Stimulated activated CD4-positive, alpha-beta T cell treated with anti-CD3 and anti-CD28 coated beads, Interleukin-12 subunit alpha, Interleukin-12 subunit beta, amount 100 ng/mL, for 4 hours (primary cell): ENCODE results near the gene ANO6.
"Not testable (repeated sequence)": the region's sequence is repeated elsewhere in the genome, so short reads cannot be mapped to it uniquely, and the experiment has no call there.

Experiments
- DNase-seq: peaks from one replicate; pipeline ENCODE4 v3.0.0-alpha.2; 2020

Gene ANO6, protein sequence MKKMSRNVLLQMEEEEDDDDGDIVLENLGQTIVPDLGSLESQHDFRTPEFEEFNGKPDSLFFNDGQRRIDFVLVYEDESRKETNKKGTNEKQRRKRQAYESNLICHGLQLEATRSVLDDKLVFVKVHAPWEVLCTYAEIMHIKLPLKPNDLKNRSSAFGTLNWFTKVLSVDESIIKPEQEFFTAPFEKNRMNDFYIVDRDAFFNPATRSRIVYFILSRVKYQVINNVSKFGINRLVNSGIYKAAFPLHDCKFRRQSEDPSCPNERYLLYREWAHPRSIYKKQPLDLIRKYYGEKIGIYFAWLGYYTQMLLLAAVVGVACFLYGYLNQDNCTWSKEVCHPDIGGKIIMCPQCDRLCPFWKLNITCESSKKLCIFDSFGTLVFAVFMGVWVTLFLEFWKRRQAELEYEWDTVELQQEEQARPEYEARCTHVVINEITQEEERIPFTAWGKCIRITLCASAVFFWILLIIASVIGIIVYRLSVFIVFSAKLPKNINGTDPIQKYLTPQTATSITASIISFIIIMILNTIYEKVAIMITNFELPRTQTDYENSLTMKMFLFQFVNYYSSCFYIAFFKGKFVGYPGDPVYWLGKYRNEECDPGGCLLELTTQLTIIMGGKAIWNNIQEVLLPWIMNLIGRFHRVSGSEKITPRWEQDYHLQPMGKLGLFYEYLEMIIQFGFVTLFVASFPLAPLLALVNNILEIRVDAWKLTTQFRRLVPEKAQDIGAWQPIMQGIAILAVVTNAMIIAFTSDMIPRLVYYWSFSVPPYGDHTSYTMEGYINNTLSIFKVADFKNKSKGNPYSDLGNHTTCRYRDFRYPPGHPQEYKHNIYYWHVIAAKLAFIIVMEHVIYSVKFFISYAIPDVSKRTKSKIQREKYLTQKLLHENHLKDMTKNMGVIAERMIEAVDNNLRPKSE

DNA sequence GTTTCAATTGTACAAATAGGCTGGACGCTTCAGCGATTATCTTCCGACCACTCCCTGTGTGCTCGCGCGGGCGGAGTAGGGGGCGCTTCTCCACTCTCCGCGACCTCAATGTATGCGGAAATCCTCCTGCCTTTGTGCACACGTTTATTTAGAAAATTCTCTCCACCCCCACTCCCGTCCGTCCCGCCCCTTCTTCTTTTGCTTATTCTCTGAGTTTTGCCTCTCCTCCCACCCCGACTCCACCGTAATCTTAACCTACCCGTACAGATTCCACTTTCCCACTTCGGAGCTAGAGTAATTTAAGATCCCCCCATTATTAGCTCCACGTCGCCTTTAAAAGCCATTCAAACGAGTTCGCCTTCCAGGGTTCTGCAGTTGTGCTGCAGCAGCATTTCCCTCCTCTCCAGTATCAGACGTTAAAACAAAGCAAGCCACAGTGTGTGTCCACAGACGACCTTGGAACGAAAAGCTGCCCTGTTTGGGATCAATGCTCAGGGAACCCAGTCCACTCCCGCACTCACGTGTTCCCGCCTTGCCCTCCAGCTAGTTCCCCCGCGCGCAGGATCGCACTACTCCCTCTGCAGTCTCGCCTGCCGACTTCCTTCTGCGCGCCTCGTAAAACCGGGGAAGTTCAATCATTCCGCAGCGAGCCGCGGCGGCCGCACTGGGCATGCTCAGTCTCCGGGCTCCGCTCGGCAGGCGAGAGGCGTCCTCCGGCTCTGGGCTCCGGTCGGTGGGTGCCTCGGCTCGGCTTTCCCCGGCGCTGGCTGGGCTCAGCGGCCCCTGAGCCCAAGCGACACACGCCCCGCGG, at the start of gene ANO6:
TSS of gene ANO6 (plus strand) at position 677 of the 811 bp plus-strand sequence. CDS start 227 bp downstream, outside the sequence.
- DNase-seq: peak; percentile 81

DNA sequence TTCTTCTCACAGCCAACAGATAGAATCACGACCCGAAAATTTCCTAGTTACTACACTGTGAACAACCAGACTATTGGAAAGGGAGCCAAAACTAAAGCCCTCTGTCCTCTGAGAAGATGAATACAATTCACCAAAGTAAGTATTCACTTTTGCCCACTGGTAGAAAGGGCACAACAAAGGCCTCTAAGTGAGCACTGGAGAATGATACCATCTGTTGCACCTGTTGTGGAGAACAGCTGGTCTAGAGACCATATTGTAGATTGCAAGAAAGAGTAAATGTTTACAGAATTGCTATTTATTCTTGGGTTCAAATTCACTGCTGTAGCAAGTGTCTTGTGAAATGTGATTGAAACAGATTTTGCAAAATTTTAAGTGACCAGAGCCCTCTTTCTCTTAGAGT, 46.9 kb upstream of the ANO6 start:
- DNase-seq: no peak

DNA sequence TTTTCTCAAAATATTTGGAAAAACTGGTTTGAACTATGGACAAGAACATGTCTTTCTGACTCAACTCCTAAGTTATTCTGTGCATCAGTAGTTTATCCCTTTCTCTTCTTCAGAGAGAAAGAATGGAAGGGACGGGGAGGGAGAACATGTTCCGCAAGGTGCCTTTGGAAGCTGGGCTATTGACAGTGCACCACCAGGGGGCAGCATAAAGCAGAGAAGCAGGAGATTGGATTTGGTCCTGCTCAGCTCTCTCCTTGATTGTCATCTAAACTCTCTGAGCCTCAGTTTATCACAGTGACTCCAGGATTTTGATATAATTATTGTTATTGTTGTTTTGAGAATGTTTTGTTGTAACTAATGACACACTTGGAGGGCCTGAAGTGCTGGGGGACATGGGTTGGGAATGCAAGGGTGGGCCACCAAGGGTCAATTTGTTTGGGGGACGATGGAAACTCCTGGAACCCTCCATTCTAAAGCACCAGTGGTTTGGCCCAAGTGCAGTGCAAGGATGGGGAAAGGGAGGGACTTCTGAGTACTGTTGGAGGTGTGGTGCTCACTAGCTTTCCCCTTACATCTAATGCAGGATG, 45.3 kb upstream of the ANO6 start:
- DNase-seq: peak; percentile 84

DNA sequence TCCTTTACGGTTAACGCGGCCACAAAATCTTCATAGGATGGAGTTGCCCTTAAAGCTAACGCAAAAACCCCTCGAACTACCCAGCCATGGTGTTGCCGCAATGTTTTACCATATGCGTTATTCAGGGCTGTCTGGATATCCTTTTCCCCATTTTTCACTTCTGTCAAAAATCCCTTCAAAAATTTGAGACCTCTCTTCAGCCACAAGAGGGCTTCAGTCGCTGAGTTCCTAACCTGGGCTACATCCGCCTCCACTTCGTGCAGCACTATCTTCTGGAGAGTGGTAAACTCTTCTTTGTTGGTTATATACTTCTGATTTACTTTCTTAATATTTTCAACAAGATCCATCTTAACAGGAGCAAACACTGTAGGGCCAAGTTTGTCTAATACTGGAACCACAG, 42.6 kb upstream of the ANO6 start:
- not testable (repeated sequence) for DNase-seq

DNA sequence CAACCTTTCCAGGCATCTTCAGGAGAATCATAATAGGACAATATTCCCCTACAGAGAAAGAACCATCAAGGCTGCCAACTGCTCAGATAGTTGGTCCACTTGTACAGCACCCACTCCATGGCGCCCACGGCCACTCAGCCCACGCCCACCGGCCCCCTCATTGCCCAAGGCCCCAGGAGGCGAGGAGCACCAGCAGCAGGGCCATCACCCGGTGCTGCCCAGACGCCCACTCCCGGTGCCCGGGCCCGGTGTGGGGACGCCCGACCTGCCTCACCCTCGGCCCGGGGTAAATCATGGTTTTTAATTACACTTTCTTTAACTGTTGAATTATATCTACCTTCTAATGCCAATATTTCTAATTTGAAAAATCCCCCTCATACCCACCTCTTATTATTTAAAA, 41.3 kb upstream of the ANO6 start:
- no peak for DNase-seq

DNA sequence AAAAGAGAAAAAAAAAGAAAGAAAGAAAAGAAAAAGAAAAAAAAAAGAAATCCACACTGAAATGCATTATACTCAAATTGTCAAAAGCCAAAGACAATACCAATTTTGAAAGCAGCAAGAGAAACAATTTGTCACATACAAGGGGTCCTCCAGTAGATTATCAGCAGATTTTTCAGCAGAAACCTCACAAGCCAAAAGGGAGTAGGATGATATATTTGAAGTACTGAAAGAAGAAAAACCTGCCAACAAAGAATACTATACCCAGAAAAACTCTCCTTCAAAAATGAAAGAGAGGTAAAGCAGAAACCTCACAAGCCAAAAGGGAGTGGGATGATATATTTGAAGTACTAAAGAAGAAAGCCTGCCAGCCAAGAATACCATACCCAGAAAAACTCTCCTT, 37.1 kb upstream of the ANO6 start:
- DNase-seq: no peak

DNA sequence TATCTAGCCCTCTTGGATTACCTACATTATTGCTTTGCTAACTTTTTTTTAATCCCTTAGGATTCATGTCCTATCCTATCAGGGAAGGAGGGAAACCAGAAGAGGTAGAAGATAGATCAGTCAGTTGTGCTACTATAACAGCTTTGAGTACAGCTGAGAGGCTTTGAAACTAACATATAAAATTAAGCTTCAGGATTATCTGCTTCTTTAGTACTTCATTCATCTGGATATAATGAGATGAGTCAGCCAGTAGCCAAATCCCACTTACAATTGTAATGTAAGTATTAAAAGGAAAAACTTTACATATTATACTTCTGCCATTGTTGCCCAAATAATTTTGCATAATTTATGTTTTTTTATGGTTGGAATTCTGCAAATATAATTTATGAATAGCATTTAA, 33.4 kb upstream of the ANO6 start:
- no peak for DNase-seq

DNA sequence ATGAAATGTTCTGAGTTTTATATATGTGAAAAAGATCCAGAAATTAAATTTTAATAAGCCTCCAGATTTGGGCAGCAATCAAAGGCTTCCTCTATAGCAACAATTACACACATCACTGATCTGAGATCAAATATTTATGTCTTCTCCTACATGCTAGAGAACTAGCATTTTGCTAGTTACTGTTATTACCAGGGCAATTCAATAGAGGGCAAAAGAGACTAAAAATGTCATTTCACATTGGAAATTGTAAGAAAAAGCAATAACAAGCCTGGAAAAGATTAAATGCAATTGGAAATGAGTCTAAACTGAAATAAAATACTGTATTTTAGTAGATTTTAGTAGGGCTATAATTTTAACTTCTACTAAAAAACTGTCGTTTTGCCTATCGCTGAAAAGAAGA, 32.6 kb upstream of the ANO6 start:
- no peak for DNase-seq

DNA sequence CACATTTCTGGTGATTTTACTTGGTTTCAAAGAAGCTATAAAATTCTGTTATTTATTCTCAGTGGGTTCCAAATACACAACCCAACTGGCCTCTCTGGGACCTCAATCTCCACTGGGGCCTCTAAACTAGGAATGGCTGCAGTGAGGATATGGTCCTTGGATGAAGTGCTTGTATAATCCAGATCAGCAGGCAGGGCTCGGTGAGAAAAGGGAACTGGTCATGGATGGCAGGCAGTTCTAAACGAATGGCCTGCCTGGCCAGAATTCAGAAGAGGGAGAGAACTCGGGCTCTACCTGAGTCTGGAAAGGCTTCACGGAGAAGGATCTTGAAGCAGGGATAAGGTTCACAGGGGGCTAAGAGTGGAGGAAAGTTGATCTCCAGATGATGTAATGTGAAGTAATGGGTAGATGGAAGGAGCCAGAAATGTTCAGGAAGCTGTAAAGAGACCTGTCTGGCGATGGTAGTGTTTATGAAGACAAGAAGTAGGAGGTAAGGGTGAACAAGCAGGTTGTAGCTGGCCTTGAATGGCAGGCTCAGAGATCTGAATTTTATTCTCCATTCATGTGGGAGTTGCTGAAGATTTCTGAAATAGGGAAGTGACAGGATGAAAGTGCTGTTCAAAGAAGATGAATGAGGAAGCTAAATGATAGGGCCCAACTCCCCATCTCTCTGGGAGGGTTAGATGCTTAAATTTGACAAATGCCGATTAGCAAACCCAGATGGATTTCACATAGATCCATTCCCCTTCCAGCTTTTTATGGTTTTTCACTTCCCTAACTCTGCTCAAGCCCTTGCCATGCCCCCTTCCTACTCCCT, 31.5 kb upstream of the ANO6 start:
- no peak for DNase-seq

DNA sequence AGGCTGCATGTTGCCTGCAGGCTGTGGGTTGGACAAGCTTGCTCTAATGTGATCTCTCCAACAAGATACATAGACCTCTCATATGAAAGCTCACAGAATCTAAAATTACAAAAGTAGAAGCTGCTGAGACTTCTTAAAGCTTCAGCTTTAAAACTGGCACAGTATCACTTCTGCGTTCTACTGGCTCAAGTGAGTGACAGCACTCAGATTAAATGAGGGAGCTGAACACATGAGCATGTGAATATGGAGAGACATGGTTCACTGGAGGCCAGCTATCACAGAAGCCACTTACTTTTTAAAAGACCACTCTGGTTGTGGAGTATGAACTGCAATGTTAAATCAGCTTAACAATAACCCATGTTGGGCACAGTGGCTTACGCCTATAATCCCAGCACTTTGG, 29.1 kb upstream of the ANO6 start:
- DNase-seq: no peak

DNA sequence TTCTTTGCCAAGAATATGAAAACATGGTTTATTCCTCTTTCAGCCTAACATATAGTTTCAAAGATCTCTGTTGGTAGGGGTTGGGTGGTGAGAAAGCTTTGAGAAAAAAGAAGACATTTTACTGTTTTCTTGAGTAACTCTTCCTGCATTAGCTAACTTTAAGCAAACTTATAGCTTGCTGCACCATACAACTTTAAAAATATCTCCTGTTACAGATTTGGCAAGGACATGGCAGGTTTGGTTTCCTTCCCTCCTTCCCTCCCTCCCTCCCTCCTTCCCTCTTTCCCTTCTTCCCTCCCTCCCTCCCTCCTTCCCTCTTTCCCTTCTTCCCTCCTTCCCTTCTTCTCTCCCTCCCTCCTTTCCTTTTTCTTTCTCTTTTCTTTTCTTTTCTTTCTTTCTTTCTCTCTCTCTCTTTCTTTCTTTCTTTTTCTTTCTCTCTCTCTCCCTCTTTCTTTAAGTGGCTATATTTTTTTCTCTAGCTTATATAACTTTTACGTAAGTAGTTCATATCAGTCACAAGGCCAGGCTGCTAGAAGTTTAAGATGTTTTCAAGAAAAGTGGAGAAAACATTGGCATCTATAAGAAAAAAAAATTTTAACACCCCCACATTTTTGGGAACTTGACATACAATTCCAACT, 26.0 kb upstream of the ANO6 start:
- no peak for DNase-seq

DNA sequence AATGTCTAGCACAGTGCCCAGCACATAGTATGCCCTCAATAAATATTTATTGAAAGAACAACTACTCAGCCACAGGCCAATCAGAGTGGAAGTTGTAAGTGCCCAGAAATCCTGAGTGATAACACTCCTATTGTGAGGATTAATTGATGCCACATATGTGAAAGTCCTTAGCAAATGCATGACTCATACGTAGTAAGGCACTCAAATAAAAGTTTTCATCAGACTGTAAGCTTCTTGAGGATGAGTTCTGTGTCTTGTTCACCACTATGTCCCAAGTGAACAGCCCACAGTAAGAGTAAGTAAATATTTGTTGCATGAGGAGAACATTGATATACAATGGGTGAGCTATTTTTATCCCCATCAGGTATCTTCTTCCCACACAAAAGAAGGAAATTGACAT, 24.7 kb upstream of the ANO6 start:
- DNase-seq: no peak

DNA sequence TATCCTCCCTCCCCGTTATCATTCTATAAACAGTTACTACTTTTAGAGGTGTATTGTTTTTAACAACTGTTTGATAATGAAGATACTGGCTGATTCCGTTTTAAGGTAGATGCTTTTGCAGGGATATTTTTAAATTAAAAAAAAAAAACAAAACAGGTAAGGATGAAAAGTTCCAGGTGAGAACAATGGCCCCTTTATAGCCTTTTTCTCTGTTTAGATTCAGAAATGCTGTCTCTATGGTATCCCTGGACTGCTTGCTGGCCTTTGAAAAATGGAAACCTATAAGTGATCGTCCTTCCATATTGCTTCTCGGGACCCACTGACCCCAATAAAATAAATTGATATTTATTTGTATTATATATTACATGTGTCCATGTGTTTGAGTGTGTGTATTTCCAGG, 23.2 kb upstream of the ANO6 start:
- DNase-seq: no peak

DNA sequence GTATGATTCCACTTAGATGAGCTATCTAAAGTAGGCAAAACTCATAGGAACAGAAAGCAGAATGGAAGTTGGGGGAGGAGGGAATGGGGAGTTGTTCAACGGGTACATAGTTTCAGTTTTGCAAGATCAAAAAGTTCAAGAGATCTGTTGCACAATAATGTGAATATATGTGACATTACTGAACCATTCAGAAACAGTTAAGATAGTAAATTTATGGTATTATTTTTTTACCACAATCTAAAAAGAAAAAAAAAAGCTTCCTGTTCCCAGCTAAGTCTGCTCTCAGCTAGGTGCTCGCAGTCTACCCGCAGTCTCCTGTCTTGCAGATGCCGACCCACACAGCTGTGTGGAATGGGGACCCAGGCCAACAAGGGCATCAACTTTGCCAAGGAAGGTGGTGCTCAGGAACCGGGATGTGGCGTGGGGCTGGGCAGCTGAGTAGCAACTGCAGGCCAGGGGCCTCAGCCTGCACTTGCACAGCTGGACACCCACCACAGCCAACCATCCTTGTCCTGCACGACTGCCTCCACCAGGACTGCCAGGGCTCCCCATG, 15.3 kb upstream of the ANO6 start:
- DNase-seq: no peak

DNA sequence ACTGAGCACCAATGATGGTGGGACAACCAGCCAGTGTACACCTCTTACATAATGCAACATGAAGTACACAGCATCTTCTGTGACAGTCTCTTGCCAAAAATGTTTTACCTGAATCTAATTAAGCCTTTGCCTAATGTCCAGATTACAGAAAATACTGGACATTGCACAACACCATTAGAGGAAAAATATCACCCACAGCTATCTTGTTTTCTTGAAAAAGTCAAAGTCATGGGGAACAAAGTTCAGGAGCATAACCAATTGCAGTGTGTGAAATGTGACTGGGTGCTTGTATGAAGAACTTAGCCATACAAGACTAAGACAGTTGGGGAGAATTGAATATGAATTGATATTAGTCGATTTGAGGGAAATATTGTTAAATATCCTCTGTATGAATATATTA, 12.1 kb upstream of the ANO6 start:
- DNase-seq: no peak

DNA sequence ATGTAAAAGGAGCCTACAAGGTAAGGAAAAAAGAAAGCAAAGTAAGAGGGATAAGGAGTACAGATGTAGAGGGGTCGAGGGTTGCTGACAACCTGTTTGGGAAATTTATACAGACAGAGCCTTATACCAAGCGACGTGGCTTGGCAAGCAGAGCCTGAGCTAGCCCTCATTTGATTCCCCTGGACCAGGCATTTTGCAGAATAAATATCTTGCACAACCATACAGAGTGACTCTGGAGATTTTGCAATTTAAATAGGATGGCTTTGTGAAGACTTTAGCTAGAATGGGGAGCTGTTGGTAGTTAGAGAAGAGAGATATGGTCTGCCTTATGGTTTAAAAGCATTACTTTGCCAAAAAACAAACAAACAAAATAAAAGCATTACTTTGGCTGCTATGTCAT, 11.1 kb upstream of the ANO6 start:
- no peak for DNase-seq

DNA sequence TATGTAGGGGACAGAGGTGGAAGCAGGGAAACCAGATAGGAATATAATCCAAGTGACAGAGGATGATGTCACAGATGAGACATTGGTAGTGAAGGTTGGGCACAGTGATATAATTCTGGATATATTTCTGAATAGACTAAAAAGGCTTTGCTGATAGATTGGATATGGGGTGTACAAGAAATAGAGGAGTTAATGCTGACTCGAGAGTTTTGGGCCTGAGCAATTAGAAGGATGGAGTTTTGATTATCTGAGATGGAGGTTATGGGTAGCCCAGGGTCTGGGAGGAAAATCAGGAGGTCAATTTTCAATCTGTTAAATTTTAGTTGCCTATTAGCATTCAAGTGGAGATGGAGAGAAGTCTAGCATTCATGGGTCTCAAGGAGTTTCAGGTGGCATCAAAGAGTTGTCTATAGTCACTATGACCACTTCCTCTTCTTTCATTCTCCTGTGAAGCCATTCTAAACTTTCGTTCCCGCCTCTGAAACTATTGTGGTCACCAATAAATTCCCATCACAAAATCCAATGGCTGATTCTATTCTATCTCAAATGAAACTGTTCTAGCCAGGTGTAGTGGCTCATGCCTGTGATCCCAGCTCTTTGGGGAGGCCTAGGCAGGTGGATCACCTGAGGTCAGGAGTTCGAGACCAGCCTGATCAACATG, 10.6 kb upstream of the ANO6 start:
- no peak for DNase-seq

DNA sequence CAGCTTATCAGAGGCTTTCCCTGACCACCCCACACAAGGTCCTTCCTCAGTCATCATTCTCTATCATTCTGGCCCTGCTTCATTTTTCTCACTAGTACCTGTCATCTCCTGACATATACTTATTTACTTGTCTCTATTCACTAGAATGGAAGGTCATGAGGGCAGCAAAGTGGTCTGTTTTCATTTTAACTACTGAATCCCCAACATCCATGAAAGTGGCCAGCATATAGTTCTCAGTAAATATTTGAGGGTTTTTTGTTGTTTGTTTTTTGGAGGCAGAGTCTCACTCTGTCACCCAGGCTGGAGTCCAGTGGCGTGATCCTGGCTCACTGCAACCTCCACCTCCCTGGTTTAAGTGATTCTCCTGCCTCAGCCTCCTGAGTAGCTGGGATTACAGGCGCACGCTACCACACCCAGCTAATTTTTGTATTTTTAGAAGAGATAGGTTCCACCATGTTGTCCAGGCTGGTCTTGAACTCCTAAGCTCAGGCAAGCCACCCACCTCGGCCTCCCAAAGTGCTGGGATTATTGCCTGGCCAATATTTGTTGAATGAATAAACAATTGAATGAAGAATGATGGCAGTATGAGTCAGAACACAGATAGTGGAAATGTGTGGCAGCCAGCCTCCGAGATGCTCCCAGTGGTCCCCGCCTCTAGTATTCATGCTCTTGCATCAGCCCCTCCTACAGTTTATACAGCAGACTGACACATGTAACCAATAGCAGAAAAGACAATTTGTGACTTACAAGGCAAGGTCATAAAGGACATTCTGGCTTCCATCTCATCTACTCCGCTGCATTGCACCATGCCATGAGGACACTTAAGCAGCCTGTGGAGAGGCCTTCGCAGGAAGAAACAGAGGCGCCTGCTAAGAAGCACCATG, 7.0 kb upstream of the ANO6 start:
- DNase-seq: no peak

DNA sequence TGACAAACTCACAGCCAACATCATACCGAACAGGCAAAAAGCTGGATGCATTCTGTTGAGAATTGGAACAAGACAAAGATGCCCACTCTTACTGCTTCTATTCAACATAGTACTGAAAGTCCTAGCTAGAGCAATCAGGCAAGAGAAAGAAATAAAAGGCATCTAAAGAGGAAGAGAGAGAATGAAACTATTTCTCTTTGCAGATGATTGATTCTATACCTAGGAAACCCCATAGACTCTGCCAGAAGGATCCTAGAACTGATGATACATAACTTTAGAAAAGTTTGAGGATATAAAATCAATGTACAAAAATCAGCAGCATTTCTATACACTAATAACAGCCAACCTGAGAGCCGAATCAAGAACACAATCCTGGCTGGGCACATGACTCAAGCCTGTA, 6.1 kb upstream of the ANO6 start:
- no peak for DNase-seq

DNA sequence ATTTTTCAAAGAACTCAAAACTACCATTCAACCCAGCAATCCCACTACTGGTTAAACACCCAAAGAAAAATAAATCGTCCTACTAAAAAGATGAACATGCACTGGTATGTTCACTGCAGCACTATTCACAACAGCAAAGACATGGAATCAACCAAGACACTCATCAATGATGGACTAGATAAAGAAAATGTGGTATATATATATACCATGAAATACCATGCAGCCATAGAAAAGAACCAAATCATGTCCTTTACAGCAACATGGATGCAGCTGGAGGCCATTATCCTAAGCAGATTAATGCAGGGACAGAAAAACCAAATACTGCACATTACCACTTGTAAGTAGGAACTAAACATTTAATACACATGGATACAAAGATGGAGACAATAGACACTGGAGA, 3.8 kb upstream of the ANO6 start:
- no peak for DNase-seq
